LHCN-M2 (cell line): ENCODE results near the gene NOTCH4. TPM values are rescaled to one million over a fixed set of nuclear protein-coding genes. Genes with fewer than 3 reads are reported as not detected.

ENCODE experiments used
- total RNA-seq: library from RNA; depleted of rRNA; stranded (reverse); fragments of >200 nt; gene quantifications from 2 replicates; pipeline ENCODE4 v1.2.3, GENCODE V29; 2014; rRNA removed

NOTCH4 gene
- total RNA-seq, 1 experiment from 2014 or later: 1.1 TPM

Other genes starting within 250 kb of the NOTCH4 start
- gene C4A, start 242.0 kb downstream of the NOTCH4 start, total RNA-seq: 1.9 and 2.2 TPM in 2 replicates
- 1.8 and 3.5 TPM in 2 replicates for gene C4B, start 209.3 kb downstream of the NOTCH4 start, total RNA-seq
- 0.13 TPM in 1 of 2 replicates, not detected in the other for gene CYP21A2, start 185.7 kb downstream of the NOTCH4 start, total RNA-seq
- gene TNXB, start 114.7 kb downstream of the NOTCH4 start, total RNA-seq: under 0.01 and 0.06 TPM in 2 replicates
- 29.8 and 34.7 TPM in 2 replicates for gene ATF6B, start 95.8 kb downstream of the NOTCH4 start, total RNA-seq
- 8.4 and 8.9 TPM in 2 replicates for gene FKBPL, start 93.8 kb downstream of the NOTCH4 start, total RNA-seq
- gene PRRT1, start 72.1 kb downstream of the NOTCH4 start, total RNA-seq: 0.06 TPM in 1 of 2 replicates, not detected in the other
- 15.5 and 19.3 TPM in 2 replicates for gene PPT2, start 69.9 kb downstream of the NOTCH4 start, total RNA-seq
- gene EGFL8, start 59.5 kb downstream of the NOTCH4 start, total RNA-seq: 1.3 and 2.4 TPM in 2 replicates
- gene AGPAT1, start 48.0 kb downstream of the NOTCH4 start, total RNA-seq: 80.3 and 87.0 TPM in 2 replicates
- 43.5 and 55.3 TPM in 2 replicates for gene RNF5, start 45.7 kb downstream of the NOTCH4 start, total RNA-seq
- gene AGER, start 39.8 kb downstream of the NOTCH4 start, total RNA-seq: 0.45 and 0.80 TPM in 2 replicates
- gene PBX2, start 33.9 kb downstream of the NOTCH4 start, total RNA-seq: 19.2 and 23.1 TPM in 2 replicates
- 1.0 and 1.4 TPM in 2 replicates for gene GPSM3, start 31.4 kb downstream of the NOTCH4 start, total RNA-seq
- gene TSBP1, start 147.8 kb upstream of the NOTCH4 start, total RNA-seq: not detected in 2 replicates
- not detected in 2 replicates for gene BTNL2, start 183.1 kb upstream of the NOTCH4 start, total RNA-seq
- 0.38 and 1.0 TPM in 2 replicates for gene HLA-DRA, start 215.8 kb upstream of the NOTCH4 start, total RNA-seq